Suprapubic skin (tissue), 3 donors: Measurements from ENCODE around the gene LRRC26.

ENCODE experiments used
- POLR2AphosphoS5 ChIP-seq, 3 donors: sonication (generic); formaldehyde crosslinking; IDR thresholded peaks; one replicate each; pipeline ENCODE4 v1.6.1; 2017; ENCODE audit warnings: antibody characterized with exemption in 3 of 3
- TF ChIP-seq, protein P1 (sequence below), 2 donors: fragments of 200-600 bp in 1 of 2; fragments of 450-650 bp in 1 of 2; sonication (generic) in 1 of 2; IDR thresholded peaks; one replicate each; pipeline ENCODE4 v1.5.1; 2016 to 2019; ENCODE audit warnings: antibody characterized with exemption in 2 of 2, mild to moderate bottlenecking in 1 of 2, moderate library complexity in 1 of 2

DNA sequence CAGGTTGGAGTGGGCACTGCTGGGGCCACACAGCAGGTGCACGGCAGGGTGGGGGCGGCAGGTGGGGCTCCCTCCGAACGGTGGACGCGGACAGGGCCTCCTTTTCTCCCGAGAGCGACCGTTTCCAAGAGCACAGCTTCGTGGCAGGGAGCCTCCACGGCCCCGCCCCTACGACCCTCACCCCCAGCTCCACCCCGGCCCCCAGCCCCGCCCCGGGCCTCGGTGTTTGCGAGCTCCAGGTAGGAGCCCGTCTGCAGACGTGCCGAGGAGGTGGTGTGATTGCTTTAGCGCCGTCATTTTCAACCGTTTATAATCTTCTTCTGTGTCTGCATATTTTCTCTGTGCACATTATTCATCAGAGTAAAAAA is 22.1 kb downstream of the LRRC26 start:
- TF ChIP-seq POLR2AphosphoS5 (IDR thresholded peaks at IDR 0.05), result no peak
- TF ChIP-seq, protein P1, sequence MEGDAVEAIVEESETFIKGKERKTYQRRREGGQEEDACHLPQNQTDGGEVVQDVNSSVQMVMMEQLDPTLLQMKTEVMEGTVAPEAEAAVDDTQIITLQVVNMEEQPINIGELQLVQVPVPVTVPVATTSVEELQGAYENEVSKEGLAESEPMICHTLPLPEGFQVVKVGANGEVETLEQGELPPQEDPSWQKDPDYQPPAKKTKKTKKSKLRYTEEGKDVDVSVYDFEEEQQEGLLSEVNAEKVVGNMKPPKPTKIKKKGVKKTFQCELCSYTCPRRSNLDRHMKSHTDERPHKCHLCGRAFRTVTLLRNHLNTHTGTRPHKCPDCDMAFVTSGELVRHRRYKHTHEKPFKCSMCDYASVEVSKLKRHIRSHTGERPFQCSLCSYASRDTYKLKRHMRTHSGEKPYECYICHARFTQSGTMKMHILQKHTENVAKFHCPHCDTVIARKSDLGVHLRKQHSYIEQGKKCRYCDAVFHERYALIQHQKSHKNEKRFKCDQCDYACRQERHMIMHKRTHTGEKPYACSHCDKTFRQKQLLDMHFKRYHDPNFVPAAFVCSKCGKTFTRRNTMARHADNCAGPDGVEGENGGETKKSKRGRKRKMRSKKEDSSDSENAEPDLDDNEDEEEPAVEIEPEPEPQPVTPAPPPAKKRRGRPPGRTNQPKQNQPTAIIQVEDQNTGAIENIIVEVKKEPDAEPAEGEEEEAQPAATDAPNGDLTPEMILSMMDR (IDR thresholded peaks at IDR 0.05), result no peak
